Neural cell (in vitro differentiated cells): ENCODE data around the gene CSF1. TPM values are rescaled to one million over a fixed set of nuclear protein-coding genes. Genes with fewer than 3 reads are reported as not detected.

Source experiments
- H2AFZ ChIP-seq: fragments of 200-600, 300-800 bp; sonication (generic), shearing (Covaris generic); 2 replicates; pipeline ENCODE4 v1.6.0; 2014; ENCODE audit warnings: low read depth, mild to moderate bottlenecking, antibody characterized with exemption, low read length, moderate library complexity
- H3F3A ChIP-seq: fragments of 200-600 bp; shearing (Covaris generic); 2 replicates; pipeline ENCODE4 v1.6.1; 2016; ENCODE audit warnings: mild to moderate bottlenecking, moderate library complexity, mixed read lengths, antibody characterized with exemption, low read length; ENCODE audit not compliant: insufficient read depth, poor library complexity, severe bottlenecking
- H3K27ac ChIP-seq: fragments of 200-600, 300-800 bp; sonication (generic), shearing (Covaris generic); 2 replicates; pipeline ENCODE4 v1.5.1; 2014; ENCODE audit warnings: mild to moderate bottlenecking, low read length, moderate library complexity
- H3K27me3 ChIP-seq: fragments of 300-800, 200-600 bp; sonication (generic), shearing (Covaris generic); 2 replicates; pipeline ENCODE4 v1.6.0; 2014; ENCODE audit warnings: mild to moderate bottlenecking, low read depth, low read length, moderate library complexity; ENCODE audit not compliant: insufficient read depth
- H3K36me3 ChIP-seq: fragments of 300-800, 200-600 bp; sonication (generic), shearing (Covaris generic); 2 replicates; pipeline ENCODE4 v1.5.1; 2014; ENCODE audit warnings: mild to moderate bottlenecking, antibody characterized with exemption, low read length, moderate library complexity; ENCODE audit not compliant: insufficient read depth
- H3K4me2 ChIP-seq: fragments of 300-800, 200-600 bp; sonication (generic), shearing (Covaris generic); 2 replicates; pipeline ENCODE4 v1.6.0; 2014; ENCODE audit warnings: mild to moderate bottlenecking, low read length
- H3K4me3 ChIP-seq: fragments of 300-800, 200-600 bp; sonication (generic), shearing (Covaris generic); 2 replicates; pipeline ENCODE4 v1.5.1; 2014; ENCODE audit warnings: mild to moderate bottlenecking, low read length, moderate library complexity
- H3K79me2 ChIP-seq: fragments of 200-600 bp; shearing (Covaris generic); replicated peaks from 2 replicates; pipeline ENCODE4 v1.6.0; 2014; ENCODE audit warnings: mild to moderate bottlenecking, low read length, moderate library complexity; ENCODE audit not compliant: insufficient read depth
- H3K9ac ChIP-seq: fragments of 300-800, 200-600 bp; sonication (generic), shearing (Covaris generic); 2 replicates; pipeline ENCODE4 v1.6.1; 2016; ENCODE audit warnings: mild to moderate bottlenecking, low read length, mixed read lengths
- H3K9me2 ChIP-seq: fragments of 200-600 bp; shearing (Covaris generic); 2 replicates; pipeline ENCODE4 v1.6.1; 2016; ENCODE audit warnings: mild to moderate bottlenecking, low read length, mixed read lengths; ENCODE audit not compliant: insufficient read depth
- H3K9me3 ChIP-seq: fragments of 200-600, 300-800 bp; sonication (generic), shearing (Covaris generic); 2 replicates; pipeline ENCODE4 v1.6.1; 2016; ENCODE audit warnings: mild to moderate bottlenecking, mixed run types, low read length, moderate library complexity, mixed read lengths
- H4K20me1 ChIP-seq: fragments of 200-600 bp; shearing (Covaris generic); 2 replicates; pipeline ENCODE4 v1.6.1; 2016; ENCODE audit warnings: mild to moderate bottlenecking, mixed run types; ENCODE audit not compliant: insufficient read depth
- EP300 ChIP-seq: fragments of 450-650 bp; conservative IDR thresholded peaks from 2 replicates; pipeline ENCODE4 v1.6.1; 2014; ENCODE audit warnings: antibody characterized with exemption, mild to moderate bottlenecking, moderate library complexity; ENCODE audit not compliant: poor library complexity, severe bottlenecking
- EZH2 ChIP-seq: fragments of 200-600, 300-800 bp; shearing (Covaris generic), sonication (generic); IDR thresholded peaks from 2 replicates; pipeline ENCODE4 v1.6.1; 2014; ENCODE audit warnings: antibody characterized with exemption, low read length, borderline replicate concordance, mild to moderate bottlenecking; ENCODE audit not compliant: insufficient read depth, poor library complexity, severe bottlenecking
- MXI1 ChIP-seq: fragments of 450-650 bp; conservative IDR thresholded peaks from 2 replicates; pipeline ENCODE4 v1.6.1; 2014; ENCODE audit warnings: antibody characterized with exemption, mild to moderate bottlenecking; ENCODE audit not compliant: poor library complexity, severe bottlenecking
- POLR2AphosphoS5 ChIP-seq: IDR thresholded peaks from 2 replicates; pipeline ENCODE4 v1.6.1; 2012
- RAD21 ChIP-seq: fragments of 450-650 bp; conservative IDR thresholded peaks from 2 replicates; pipeline ENCODE4 v1.6.1; 2014; ENCODE audit warnings: antibody characterized with exemption, mild to moderate bottlenecking, moderate library complexity
- REST ChIP-seq: IDR thresholded peaks from 2 replicates; pipeline ENCODE4 v1.6.1; 2012; ENCODE audit warnings: borderline replicate concordance
- SMC3 ChIP-seq: fragments of 450-650 bp; conservative IDR thresholded peaks from 2 replicates; pipeline ENCODE4 v1.6.1; 2014; ENCODE audit warnings: antibody characterized with exemption, mild to moderate bottlenecking, moderate library complexity; ENCODE audit not compliant: poor library complexity
- TAF1 ChIP-seq: IDR thresholded peaks from 2 replicates; pipeline ENCODE4 v1.6.1; 2012; ENCODE audit warnings: low read depth
- polyA plus RNA-seq: library from polyadenylated mRNA; depleted of rRNA; stranded (reverse); fragments of >200 nt; gene quantifications from 2 replicates; pipeline ENCODE4 v1.2.3, GENCODE V29; 2014
- TF ChIP-seq, protein P1 (sequence below): fragments of 450-650 bp; IDR thresholded peaks from 2 replicates; pipeline ENCODE4 v1.5.1; 2014; ENCODE audit warnings: antibody characterized with exemption, mild to moderate bottlenecking, moderate library complexity; ENCODE audit not compliant: poor library complexity, severe bottlenecking

The CSF1 gene
- polyA plus RNA-seq, 1 donor from 2014 or later: 0.30 TPM

GRCh38 chr1:109894823-109895719 is 15.6 kb upstream of the CSF1 start:
- H3K27me3 ChIP-seq: no peaks in the 10 kb centered on the region
- no peaks in the 10 kb centered on the region for H3F3A ChIP-seq
- H3K4me2 ChIP-seq: no peak overlapping the region
- no peaks in the 10 kb centered on the region for H3K36me3 ChIP-seq
- H3K9me2 ChIP-seq: no peaks in the 10 kb centered on the region
- no peak overlapping the region for H3K27ac ChIP-seq
- TF ChIP-seq RAD21 (no peak), EP300 (no peak), TAF1 (no peak), EZH2 (no peak), REST (no peak), MXI1 (no peak), POLR2AphosphoS5 (no peak), SMC3 (no peak)
- TF ChIP-seq, protein P1, sequence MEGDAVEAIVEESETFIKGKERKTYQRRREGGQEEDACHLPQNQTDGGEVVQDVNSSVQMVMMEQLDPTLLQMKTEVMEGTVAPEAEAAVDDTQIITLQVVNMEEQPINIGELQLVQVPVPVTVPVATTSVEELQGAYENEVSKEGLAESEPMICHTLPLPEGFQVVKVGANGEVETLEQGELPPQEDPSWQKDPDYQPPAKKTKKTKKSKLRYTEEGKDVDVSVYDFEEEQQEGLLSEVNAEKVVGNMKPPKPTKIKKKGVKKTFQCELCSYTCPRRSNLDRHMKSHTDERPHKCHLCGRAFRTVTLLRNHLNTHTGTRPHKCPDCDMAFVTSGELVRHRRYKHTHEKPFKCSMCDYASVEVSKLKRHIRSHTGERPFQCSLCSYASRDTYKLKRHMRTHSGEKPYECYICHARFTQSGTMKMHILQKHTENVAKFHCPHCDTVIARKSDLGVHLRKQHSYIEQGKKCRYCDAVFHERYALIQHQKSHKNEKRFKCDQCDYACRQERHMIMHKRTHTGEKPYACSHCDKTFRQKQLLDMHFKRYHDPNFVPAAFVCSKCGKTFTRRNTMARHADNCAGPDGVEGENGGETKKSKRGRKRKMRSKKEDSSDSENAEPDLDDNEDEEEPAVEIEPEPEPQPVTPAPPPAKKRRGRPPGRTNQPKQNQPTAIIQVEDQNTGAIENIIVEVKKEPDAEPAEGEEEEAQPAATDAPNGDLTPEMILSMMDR: no peak
- H4K20me1 ChIP-seq: no peaks in the 10 kb centered on the region
- no peaks in the 10 kb centered on the region for H3K79me2 ChIP-seq
- H3K4me3 ChIP-seq: no peak overlapping the region
- H3K9me3 ChIP-seq: no peaks in the 10 kb centered on the region
- H2AFZ ChIP-seq: no peak overlapping the region
- no peak overlapping the region for H3K9ac ChIP-seq

GRCh38 chr1:109895720-109896504 is 14.7 kb upstream of the CSF1 start:
- Histone ChIP-seq H3K27me3 (no peaks in the 10 kb centered on the region), H3K79me2 (no peaks in the 10 kb centered on the region), H3F3A (no peaks in the 10 kb centered on the region), H3K27ac (no peak overlapping the region), H3K9me2 (no peaks in the 10 kb centered on the region), H3K9ac (no peak overlapping the region), H3K4me3 (no peak overlapping the region), H4K20me1 (no peaks in the 10 kb centered on the region), H2AFZ (no peak overlapping the region), H3K9me3 (no peaks in the 10 kb centered on the region), H3K36me3 (no peaks in the 10 kb centered on the region), H3K4me2 (no peak overlapping the region)
- TF ChIP-seq EP300 (no peak), POLR2AphosphoS5 (no peak), MXI1 (no peak), RAD21 (no peak), TAF1 (no peak), SMC3 (no peak), REST (no peak), EZH2 (no peak)
- TF ChIP-seq, protein P1: no peak
